Measurements from ENCODE around the gene TCAF1.
"Not testable (repeated sequence)": the region's sequence is repeated elsewhere in the genome, so short reads cannot be mapped to it uniquely, and the experiment has no call there.

DNA sequence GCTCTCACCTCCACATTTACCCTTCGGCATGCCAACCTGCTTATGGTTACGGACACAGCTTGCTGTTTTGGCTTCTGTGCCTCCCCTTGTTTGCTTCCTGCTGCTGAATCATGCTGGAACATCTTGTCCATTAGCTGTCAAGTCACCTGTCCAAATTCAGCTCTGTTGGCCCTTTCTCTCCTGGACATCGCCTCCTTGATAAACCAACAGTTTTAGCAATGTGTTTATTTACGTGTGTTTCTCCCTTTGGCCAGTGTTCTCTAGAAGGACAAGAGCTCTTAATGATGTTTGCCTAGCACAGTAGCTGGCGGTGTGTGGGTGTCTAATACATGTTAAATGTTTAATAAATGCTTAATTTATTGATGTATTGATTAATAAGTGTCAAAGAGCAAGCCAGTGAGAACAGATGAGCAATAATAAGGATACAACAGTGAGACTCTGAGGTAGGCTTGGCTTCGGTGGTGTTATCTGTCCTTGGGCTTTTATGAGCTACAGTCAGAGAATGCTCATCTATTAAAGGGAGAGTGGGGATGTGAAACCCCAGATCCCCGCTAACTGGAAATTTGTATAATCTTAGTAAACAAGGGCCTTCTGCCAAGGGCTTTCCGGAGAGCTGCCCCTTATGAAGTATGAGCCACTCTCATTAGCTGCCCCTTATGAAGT lies 85.4 kb downstream of the TCAF1 start:
- TF ChIP-seq, protein P1, sequence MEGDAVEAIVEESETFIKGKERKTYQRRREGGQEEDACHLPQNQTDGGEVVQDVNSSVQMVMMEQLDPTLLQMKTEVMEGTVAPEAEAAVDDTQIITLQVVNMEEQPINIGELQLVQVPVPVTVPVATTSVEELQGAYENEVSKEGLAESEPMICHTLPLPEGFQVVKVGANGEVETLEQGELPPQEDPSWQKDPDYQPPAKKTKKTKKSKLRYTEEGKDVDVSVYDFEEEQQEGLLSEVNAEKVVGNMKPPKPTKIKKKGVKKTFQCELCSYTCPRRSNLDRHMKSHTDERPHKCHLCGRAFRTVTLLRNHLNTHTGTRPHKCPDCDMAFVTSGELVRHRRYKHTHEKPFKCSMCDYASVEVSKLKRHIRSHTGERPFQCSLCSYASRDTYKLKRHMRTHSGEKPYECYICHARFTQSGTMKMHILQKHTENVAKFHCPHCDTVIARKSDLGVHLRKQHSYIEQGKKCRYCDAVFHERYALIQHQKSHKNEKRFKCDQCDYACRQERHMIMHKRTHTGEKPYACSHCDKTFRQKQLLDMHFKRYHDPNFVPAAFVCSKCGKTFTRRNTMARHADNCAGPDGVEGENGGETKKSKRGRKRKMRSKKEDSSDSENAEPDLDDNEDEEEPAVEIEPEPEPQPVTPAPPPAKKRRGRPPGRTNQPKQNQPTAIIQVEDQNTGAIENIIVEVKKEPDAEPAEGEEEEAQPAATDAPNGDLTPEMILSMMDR (IDR thresholded peaks at IDR 0.05): not testable (repeated sequence)
- not testable (repeated sequence) for TF ChIP-seq EZH2 (IDR thresholded peaks at IDR 0.05; ENCODE audit: borderline replicate concordance, insufficient read depth, low read depth, low read length, poor library complexity, severe bottlenecking)
